Ascending aorta (tissue), 2 donors: Measurements from ENCODE around the gene SNTN. TPM values are rescaled to one million over a fixed set of nuclear protein-coding genes. Genes with fewer than 3 reads are reported as not detected.

Experiments
- DNase-seq, 2 donors: peaks; one replicate each; pipeline ENCODE4 v3.0.0-alpha.2; 2019; ENCODE audit warnings: low spot score in 2 of 2
- H3K27ac ChIP-seq, 2 donors: fragments of 200-600 bp; sonication (generic); one replicate each; pipeline ENCODE4 v1.5.1; 2016 to 2017; ENCODE audit warnings: mild to moderate bottlenecking in 1 of 2
- H3K27me3 ChIP-seq: fragments of 200-600 bp; sonication (generic); one replicate; pipeline ENCODE4 v1.5.1; 2017
- H3K36me3 ChIP-seq, 2 donors: fragments of 200-600 bp; sonication (generic); one replicate each; pipeline ENCODE4 v1.5.1; 2016
- H3K4me1 ChIP-seq, 2 donors: fragments of 200-600 bp; sonication (generic); one replicate each; pipeline ENCODE4 v1.5.1; 2016 to 2017; ENCODE audit warnings: mild to moderate bottlenecking in 1 of 2
- H3K4me3 ChIP-seq, 2 donors: fragments of 200-600 bp; sonication (generic); one replicate each; pipeline ENCODE4 v1.5.1; 2016 to 2017; ENCODE audit warnings: mild to moderate bottlenecking in 1 of 2
- H3K9me3 ChIP-seq, 2 donors: fragments of 200-600 bp; sonication (generic); one replicate each; pipeline ENCODE4 v1.5.1; 2016
- intact Hi-C: fragments of 100-400 bp; cut with DNase I; formaldehyde crosslinking; loops from one replicate; pipeline ENCODE4 v1.15.1; 2023
- total RNA-seq: library from RNA; depleted of rRNA; stranded (reverse); fragments of >200 nt; gene quantifications from one replicate; pipeline ENCODE4 v1.1.0, GENCODE V29; 2016
- TF ChIP-seq, protein P1 (sequence below), 3 experiments: fragments of 200-600 bp in 2 of 3; fragments of 450-650 bp in 1 of 3; sonication (generic) in 2 of 3; IDR thresholded peaks; one replicate each; pipeline ENCODE4 v1.5.1; 2016 to 2019; ENCODE audit warnings: antibody characterized with exemption in 3 of 3, mild to moderate bottlenecking in 1 of 3, moderate library complexity in 1 of 3

SNTN gene
- total RNA-seq, 1 donor from 2014 or later, result not detected

DNA sequence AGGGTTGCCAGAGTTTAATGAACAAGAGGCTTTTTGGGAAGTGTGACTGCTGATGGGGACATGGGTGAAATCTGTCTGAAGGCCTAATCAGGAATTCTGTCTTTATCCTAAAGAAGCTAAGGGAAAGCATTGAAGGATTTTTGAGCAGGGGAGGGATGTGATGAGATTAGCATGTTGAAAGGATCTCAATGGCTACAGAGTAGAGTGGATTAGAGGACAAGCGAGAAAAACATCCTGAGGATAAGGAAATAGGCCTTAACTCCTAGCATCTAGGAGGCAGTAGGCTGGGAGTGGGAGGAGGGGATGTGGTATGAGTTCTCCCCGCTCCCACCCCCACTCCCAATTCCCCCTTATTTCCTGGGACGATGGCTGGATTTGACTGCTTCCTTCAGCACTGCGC is 35.1 kb upstream of the SNTN start:
- Histone ChIP-seq H3K9me3 (no peaks in the 10 kb centered on the region), H3K4me1 (no peaks in the 10 kb centered on the region), H3K27ac (no peak overlapping the region), H3K36me3 (no peaks in the 10 kb centered on the region), H3K4me3 (no peak overlapping the region), H3K27me3 (no peaks in the 10 kb centered on the region)
- TF ChIP-seq, protein P1, sequence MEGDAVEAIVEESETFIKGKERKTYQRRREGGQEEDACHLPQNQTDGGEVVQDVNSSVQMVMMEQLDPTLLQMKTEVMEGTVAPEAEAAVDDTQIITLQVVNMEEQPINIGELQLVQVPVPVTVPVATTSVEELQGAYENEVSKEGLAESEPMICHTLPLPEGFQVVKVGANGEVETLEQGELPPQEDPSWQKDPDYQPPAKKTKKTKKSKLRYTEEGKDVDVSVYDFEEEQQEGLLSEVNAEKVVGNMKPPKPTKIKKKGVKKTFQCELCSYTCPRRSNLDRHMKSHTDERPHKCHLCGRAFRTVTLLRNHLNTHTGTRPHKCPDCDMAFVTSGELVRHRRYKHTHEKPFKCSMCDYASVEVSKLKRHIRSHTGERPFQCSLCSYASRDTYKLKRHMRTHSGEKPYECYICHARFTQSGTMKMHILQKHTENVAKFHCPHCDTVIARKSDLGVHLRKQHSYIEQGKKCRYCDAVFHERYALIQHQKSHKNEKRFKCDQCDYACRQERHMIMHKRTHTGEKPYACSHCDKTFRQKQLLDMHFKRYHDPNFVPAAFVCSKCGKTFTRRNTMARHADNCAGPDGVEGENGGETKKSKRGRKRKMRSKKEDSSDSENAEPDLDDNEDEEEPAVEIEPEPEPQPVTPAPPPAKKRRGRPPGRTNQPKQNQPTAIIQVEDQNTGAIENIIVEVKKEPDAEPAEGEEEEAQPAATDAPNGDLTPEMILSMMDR (IDR thresholded peaks at IDR 0.05), result no peak
- intact Hi-C loops, result no loop called here
- DNase-seq, result no peak

DNA sequence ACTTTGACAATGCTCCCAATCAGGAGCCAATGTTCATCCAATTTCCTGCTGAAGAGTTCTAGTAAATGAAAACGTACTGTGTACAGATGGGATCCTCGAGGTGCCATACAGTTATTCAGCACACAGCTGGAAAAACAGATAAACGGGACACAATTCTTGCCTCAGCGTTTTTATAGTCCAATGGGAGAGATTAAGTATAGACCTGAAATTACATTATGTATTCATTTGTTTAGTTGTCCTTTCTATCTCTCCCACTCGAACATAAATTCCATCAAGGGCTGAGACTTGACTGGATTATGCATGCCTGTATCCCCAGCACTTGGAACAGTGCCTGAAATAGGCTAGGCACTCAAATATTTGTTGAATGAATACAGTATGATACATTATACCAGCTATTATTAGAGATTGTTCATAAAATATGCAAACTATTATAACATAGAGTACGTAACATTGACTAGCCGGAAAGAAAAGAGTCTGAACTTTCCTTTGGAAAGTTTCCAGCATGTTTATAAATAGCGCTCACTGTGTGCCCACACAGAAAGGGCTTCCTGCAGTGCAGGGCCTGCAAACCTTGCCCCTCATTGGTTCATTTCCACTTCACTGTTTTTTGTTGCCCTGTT is 27.4 kb upstream of the SNTN start:
- Histone ChIP-seq H3K36me3 (no peaks in the 10 kb centered on the region), H3K9me3 (no peaks in the 10 kb centered on the region)
- intact Hi-C loops, result no loop called here

DNA sequence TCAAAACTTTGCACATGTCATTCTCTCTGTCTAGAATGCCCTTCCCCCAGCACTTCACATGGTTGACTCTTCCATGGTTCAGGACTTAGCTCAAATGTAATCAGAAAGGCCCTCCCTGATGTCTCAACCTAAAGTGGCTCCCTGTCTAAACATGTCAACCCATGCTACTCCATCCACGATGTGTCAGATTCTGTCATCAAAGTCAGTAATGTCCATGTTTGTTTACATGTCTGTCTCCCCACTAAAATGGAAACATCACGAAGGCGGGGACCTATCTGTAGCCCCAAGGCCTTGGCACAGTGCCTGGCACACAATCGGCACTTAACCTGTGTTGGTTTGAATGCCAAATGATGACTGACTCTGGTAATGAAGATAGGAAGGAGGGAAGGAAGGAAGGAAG is 20.8 kb upstream of the SNTN start:
- TF ChIP-seq, protein P1 (IDR thresholded peaks at IDR 0.05), result no peak
- intact Hi-C loops, result no loop called here
- H3K36me3 ChIP-seq, result no peaks in the 10 kb centered on the region

More for the DNA sequence above, 27.4 kb upstream of the SNTN start:
- H3K4me1 ChIP-seq, result no peaks in the 10 kb centered on the region
- no peak for DNase-seq
- TF ChIP-seq, protein P1 (IDR thresholded peaks at IDR 0.05), result no peak
- no peak overlapping the region for H3K4me3 ChIP-seq
- no peak overlapping the region for H3K27ac ChIP-seq
- no peaks in the 10 kb centered on the region for H3K27me3 ChIP-seq

DNA sequence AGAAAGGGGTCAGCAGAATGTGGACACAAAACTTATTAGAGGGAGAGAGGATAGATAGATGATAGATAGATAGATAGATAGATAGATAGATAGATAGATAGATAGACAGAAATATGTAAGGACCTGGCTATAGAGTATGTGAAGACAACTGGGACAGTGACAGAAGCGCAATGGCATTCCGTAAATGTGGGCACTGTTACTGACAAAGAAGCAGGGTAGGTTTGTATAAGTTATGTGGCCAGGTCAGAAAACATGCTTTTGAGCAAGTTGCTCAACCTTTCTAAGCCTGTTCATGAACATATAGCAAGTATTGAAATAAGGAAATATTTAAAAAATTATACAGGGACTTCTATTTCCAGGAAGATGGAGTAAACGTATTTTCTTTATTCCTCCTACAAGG is 17.3 kb upstream of the SNTN start:
- Histone ChIP-seq H3K4me1 (no peaks in the 10 kb centered on the region), H3K27me3 (no peaks in the 10 kb centered on the region), H3K9me3 (no peaks in the 10 kb centered on the region), H3K27ac (no peak overlapping the region), H3K4me3 (no peak overlapping the region), H3K36me3 (no peaks in the 10 kb centered on the region)
- intact Hi-C loops, result no loop called here
- no peak for DNase-seq
- TF ChIP-seq, protein P1 (IDR thresholded peaks at IDR 0.05), result no peak

More for the DNA sequence above, 20.8 kb upstream of the SNTN start:
- Histone ChIP-seq H3K4me1 (no peaks in the 10 kb centered on the region), H3K4me3 (no peak overlapping the region), H3K27me3 (no peaks in the 10 kb centered on the region), H3K9me3 (no peaks in the 10 kb centered on the region), H3K27ac (no peak overlapping the region)
- no peak for DNase-seq

DNA sequence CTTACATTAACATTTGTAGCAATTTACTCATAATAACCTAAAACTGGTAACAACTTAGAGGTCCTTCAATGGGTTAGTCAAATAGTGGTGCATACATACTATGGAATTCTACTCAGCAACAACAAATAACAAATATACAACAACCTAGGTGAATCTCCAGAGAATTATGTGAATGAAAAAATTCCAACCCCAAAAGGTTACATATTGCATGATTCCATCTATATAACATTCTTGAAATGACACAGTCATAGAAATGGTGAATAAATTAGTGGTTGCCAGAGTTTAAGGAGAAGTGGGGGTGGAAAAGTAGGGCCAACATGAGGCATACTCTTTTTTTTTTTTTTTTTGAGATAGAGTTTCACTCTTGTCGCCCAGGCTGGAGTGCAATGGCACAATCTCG is 12.7 kb upstream of the SNTN start:
- Histone ChIP-seq H3K27me3 (no peaks in the 10 kb centered on the region), H3K4me1 (no peaks in the 10 kb centered on the region), H3K9me3 (no peaks in the 10 kb centered on the region), H3K4me3 (no peak overlapping the region), H3K27ac (no peak overlapping the region), H3K36me3 (no peaks in the 10 kb centered on the region)
- intact Hi-C loops, result no loop called here
- no peak for DNase-seq
- TF ChIP-seq, protein P1 (IDR thresholded peaks at IDR 0.05), result no peak

DNA sequence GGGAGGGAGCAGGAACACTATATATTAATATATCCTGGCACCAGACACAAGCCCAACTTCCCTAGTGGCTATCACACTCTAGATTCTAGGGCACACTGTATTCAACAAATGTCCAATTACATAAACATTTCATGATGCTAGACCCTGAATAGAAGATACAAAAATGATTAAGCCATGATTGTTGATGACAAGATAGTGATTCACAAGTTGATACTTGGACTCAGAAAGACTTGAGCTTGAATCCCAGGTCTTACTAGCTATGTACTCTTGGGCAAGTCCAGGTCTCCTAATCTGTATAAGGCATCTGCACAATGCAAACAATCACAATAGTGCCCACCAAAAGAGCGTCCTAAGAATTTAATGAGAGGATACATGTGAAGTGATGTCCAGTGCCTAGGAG is 10.0 kb upstream of the SNTN start:
- Histone ChIP-seq H3K4me1 (no peaks in the 10 kb centered on the region), H3K9me3 (no peaks in the 10 kb centered on the region), H3K27me3 (no peaks in the 10 kb centered on the region), H3K4me3 (no peak overlapping the region), H3K36me3 (no peaks in the 10 kb centered on the region), H3K27ac (no peak overlapping the region)
- TF ChIP-seq, protein P1 (IDR thresholded peaks at IDR 0.05), result no peak
- no peak for DNase-seq
- intact Hi-C loops, result no loop called here
